GM18867 (cell line): ENCODE results near the gene SHCBP1L.
"Not testable (repeated sequence)": the region's sequence is repeated elsewhere in the genome, so short reads cannot be mapped to it uniquely, and the experiment has no call there.

Experiments
- ATAC-seq: cut with Tn5 transposase; IDR thresholded peaks from one replicate; pipeline ENCODE4 v1.9.1; 2021; ENCODE audit warnings: mild to moderate bottlenecking, moderate library complexity; ENCODE audit not compliant: unreplicated experiment

The SHCBP1L gene

DNA sequence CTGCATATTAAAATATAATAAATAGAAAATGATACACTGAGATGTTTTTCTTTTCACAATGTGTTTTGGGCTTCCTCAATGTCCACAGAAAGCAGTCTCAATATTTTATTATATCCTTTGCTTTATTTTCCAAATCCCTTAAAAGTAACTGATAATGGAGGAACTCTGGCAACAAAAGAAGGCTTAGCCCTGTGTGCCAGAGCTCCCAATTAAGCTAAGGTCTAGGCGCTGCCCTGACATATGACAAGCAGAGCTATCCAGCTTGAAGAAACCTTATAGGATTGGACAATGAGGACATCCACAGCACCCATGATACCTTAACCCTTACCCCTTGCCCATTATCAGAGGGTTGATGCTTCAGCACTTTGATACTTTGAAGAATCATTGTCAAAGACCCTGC is 12.9 kb upstream of the SHCBP1L start:
- no peak for ATAC-seq

DNA sequence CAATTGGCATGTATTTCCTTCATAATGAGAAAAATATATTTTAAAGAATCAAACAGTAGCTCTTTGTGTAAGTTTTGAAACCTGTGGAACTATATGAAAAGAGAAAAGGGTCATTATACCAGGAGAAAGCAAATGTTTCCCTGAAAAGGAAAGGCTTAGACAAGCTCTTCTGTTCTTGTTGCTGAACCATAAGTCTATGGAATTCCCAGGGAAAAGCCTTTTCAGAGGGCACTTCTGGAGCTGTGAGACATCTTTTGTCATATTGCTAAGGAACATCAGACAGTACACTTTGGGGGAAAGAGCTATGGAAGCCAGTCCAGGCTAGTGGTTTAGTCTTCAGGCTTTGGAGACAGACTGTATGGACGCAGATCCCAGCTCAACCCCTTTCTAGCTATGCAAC is 12.1 kb upstream of the SHCBP1L start:
- no peak for ATAC-seq

DNA sequence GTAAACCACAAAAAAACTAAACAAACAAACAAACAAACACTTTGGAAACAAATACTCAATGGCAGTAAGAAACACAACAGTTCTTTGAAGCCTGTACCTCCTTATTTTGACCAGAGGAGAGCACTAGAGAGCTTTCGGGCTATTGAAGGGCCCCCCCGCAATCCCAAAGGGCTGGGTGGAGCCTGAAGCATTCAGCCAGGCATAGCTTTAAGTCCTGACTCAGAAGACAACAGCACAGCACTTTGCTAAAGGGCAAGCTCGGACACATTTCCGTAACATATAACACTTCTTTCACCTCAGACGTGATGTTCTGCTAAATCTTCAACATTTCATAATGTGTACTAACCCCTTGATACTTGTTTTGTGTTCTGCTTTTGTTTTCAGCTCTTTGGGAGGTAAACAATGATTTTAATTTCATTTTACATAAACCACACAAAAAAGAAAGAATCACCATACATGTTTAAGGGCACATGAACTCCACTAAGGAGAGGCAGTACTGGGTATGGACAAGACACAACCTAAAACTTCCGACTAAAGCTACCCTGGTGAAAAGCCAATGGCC is 9.7 kb upstream of the SHCBP1L start:
- peak; percentile 93 for ATAC-seq

DNA sequence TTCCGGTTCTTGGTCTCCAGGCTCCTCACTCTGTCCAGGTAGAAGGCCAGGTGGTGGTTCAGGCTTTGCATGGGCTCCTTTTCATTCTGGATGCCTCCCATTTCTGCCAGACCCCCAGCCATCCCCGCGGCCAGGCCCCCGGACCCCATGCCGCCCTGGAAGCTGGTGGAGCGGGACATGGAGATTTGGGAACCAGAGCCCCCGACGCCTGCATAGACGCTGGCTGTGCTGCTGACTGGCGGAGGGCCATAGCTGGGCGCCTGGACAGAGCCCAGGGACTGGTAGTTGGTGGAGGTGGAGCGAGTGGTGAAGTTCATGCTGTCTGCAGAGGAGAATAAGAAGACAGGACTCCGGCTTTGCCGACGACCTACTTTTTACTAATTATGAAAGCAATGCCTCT is 7.1 kb upstream of the SHCBP1L start:
- ATAC-seq = no peak

DNA sequence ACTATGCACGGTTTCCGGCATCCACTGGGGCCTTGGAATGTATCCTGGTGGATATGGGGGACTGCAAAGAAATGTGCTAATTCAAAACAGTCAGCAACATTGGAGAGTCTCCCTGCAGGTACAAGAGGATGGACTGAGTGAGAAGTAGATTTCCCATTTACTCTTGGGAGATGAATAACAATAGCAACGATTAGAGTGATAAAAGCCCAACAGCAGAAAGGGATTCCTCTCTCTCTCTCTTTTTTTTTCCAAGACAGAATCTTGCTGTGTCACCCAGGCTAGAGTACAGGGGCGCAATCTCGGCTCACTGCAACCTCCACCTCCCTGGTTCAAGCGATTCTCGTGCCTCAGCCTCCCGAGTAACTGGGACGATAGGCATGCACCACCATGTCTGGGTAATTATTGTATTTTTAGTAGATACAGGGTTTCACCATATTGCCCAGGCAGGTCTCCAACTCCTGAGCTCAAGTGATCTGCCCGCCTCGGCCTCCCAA is 5.0 kb upstream of the SHCBP1L start:
- no peak for ATAC-seq

DNA sequence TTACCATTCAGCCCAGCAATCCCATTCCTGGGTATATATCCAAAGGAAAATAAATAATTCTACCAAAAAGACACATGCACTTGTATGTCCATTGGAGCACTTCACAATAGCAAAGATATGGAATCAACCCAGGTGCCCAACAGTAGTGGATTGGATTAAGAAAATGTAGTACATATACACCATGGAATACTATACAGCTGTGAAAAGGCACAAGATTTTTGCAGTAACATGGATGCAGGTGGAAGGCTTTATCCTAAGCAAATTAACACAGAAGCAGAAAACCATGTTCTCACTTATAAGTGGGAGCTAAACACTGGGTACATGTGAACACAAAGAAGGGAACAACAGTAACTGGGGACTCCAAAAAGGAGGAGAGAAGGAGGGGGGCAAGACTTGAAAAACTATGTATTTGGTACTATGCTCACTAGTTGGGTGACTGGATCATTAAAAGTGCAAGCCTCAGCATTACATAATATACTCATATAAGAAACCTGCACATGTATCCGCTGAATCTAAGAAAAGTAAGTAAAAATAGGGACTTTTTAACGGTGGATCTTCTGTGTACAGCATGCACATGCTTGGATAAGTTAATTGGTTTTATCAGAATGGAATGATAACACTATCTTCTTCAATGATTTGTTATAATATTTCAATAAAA is 3.9 kb upstream of the SHCBP1L start:
- no peak for ATAC-seq

DNA sequence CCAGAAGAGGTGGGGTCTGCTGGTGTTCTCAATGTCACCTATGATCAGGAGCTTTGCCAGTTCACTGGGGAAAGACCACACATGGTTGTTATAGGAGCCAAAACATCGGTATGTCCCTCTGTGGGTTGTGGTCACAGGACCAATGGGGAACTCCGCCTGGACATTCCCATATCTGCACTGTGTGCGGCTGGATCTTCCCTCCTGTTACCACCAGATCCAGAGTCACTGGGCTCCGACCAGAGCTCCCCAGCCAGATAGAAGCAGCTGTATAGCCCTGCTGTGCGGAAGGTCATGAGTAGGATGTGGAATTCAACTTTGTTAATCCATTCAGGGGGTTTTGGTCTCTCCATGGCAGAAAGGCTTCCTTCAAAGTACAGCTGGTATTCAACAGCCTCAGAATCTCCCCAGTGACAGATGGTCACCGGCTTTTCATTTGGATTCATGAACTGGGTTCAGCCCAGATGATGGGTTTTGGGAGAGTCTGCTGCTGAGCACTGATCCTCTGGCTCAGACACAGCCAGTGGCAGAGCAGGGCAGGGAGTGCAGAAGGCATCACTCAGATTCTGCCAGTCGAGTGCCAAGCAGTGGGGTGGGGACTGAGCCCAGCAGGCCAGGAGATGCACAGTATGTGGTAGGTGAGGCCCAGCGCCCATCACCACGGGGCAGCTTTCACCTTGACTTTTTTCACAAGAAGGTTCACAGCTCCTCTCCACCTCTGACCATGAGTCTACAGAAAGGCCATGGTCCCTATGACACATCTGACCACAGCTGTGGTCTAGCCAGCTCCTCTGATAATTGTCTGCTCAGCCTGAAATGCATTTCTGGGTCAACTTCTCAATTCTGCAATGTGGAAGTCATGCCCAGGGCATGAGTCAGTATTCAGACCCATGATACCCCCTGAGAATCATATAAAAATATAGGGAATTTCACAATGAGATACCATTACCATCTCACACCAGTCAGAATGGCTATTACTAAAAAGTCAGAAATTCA is 2.9 kb upstream of the SHCBP1L start:
- ATAC-seq = no peak

DNA sequence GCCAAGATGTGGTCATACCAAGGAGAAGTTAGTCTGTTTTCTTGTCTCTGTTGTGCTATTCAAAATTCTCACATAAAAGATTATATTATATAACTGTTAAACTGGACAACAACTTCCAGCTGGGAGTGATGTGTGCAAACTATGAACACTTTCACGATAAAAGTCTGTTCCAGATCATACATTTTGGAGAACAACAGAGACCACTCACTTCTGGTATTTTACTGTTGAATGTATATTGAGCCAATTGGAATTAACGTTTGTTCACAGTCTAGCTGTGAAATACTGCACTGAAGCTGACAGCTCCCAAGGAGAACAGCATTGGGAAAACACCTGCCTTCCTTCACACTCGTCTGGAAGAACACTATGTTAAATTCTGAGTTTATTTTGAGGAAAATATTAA is 860 bp upstream of the SHCBP1L start:
- ATAC-seq = no peak

DNA sequence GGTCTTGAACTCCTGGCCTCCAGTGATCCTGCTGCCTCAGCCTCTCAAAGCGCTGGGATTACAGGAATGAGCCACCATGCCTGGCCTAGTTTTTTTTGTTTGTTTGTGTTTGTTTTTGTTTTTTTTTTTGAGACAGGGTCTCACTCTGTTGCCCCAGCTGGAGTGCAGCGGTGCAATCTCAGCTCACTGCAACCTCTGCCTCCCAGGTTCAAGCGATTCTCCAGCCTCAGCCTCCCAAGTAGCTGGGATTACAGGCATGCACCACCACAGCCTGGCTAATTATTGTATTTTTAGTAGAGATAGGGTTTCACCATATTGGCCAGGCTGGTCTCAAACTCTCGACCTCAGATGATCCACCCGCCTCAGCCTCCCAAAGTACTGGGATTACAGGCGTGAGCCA is 9.6 kb downstream of the SHCBP1L start:
- not testable (repeated sequence) for ATAC-seq

DNA sequence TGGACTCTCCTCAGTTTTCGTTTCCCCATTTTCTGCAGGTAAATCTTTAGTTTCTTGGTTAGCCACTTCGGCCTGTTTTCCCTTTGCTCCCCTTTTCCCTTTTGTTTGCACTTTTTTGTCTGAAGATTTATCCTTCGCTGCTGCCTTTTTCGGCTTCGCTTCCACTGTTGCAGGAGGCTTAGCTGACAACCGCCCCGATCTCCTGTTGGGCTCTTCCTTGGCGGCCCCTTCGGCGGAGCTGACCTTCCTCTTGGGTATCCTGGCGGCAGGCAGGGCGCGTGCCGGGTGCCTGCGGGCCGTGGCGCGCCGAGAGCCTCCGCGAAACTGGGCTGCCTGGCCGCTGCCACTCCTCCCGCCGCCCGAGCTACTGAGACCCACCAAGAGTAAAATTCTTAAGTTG is 10.8 kb downstream of the SHCBP1L start:
- ATAC-seq = not testable (repeated sequence)

DNA sequence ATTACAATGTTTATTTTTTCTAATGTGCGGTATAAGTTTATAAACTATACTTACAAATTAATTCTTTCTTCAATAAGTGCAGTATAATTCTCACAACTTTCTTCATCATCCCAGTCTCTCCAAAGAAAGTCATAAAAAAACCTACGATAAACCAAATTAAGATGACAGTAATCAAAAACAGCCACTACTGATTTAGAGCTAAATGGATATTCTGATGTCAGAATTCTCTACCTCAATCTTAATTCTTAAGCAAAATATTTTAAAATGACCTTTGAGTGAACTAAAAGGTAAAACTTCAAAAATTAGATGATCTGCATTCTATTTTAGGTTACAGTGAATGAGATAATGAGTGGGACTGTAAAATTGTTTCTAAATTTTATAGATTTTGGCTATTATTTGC is 13.6 kb downstream of the SHCBP1L start:
- ATAC-seq = no peak

DNA sequence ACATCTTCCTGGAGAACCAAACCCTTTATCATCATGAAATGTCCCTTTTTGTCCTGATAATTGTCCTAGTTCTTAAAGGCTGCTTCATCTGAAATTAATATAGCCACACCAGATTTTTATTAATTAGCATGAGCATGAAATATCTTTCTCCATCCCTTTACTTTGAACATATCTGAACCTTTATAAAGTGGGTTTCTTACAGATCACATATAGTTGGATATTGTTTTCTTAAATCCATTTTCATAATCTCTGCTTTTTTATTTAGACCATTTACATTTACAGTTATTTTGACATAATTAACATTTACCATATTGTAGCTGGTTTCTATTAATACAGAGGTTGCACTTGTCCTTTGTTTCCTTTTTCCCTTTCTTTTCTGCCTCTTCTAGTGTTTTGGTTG is 17.2 kb downstream of the SHCBP1L start:
- no peak for ATAC-seq

DNA sequence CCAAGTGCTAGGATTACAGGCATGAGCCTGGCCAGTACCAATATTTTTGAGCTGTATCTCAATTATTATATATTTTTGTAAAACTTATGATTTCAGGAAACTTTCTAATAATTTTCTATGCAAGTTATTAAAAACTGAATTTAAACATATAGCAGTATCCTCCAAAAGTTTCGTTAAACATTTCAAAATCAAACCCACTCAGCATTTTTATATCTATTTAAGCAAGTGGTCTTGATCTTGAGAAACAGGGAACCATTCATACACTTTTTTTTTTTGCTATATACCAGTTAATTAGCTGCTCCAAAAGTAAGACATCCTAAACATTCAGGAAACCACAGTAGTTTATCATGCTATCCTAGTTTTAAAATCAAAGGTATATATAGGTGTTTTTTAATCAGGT is 22.0 kb downstream of the SHCBP1L start:
- no peak for ATAC-seq

DNA sequence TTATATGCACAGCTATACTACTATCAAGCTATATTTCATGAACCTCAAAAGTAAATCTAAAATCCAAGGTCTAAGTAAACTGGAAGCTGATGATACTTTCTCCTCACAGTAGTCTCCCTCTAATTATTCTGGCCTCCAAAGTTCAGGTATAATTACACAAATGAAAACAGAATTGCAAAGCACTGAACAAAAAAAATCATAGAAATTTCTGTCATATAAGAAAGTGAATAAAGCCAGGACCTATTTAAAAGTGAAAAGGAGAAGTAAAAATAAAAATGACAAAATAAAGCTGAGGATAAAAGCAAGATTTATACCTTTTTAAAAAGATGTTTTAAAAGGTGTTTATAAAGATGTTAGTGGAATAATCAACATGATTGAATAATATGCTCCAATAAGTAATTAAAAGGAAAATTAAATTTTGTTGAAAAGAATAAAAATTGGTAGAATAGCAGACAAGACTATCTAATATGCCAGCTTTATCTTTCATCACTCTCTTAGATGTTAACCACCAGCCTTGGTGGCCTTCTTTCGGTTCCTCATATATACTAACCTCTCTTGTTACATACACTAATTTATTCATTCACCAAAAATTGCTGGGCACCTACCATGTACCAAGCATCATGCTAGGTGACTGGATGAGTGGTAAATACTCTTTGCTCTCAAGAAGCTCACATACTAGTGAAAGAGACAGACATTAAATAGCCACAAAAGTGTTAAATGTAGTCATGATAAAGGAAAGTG is 25.1 kb downstream of the SHCBP1L start:
- ATAC-seq = peak; percentile 81

DNA sequence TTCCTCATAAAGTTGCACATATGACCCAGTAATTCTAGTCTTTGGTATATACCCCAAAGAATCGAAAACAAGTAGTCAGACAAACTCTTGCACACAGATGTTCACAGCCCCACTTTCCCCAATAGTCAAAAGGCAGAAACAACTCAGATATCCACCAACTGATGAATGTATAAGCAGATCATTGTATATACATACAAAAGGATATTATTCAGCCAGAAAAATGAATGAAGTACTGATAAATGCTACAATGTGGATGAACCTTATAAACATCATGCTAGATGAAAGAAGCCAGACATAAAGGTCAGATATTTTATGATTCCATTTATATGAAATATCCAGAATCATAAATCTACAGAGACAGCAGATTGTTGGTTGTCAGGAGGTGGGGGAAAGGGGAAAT is 27.3 kb downstream of the SHCBP1L start:
- no peak for ATAC-seq

DNA sequence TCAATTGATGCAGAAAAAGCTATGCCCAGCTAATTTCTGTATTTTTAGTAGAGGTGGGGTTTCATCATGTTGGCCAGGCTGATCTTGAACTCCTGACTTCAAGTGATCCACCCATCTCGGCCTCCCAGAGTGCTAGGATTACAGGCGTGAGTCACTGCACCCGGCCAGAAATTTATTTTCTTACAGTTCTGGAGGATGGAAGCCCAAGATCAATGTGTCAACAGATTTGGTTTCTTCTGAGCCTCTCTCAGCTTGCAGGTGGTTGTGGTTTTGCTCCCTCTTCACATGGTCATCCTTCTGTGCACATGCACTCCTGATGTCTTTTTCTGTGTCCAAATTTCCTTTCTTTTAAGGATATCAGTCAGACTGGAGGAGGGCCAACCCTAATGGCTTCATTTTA is 35.6 kb downstream of the SHCBP1L start:
- ATAC-seq = no peak

DNA sequence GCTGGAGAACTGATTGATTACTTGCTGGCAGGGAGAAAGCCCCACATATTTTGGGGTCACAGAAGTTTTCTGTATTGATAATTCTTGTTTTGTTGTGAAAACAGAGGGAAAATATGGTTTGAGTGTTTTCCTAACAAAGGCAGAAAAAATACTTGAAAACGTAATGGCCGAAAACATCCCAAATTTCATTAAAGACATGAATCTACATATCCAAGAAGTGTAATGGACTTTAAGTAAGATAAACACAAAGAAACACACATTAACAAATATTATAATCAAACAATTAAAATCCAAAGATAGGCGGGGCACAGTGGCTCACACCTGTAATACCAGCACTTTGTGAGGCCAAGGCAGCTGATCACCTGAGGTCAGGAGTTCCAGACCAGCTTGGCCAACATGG is 39.6 kb downstream of the SHCBP1L start:
- ATAC-seq = no peak

DNA sequence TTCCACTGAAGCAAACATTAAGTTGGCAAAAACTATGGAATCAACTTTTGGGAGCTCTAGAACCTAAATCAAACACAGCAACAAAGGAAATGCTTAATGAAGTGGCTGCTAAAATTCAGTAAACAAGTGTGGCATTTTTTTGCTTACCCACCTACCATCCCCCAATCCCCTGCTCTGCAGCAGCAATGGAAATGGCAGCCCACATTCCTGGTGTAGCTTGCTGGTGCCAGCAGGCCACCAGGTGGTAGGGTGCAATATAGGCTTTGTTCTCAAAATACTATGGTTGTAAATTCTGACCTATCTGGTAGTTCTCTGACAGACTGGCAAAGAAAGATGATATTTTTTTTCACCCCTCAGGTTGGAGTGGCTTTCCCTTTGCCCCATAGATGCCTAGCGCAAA is 42.8 kb downstream of the SHCBP1L start:
- no peak for ATAC-seq

DNA sequence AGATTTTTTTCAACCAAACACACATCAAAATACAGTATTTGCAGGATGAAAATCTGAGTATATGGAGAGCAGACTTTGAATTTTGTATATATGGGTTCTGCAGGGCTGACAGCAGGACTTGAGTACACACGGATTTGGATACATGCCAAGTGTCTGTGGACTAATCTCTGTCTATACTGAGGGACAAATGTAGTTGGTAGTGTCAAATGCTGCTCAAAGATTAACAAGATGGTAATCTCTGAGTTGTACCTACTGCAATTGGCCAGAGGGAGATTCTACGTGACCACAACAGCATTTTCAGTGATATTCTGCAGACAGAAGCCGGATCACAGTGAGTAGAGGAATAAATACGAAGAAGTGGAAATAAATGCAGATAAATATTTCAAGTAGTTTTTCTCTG is 43.4 kb downstream of the SHCBP1L start:
- ATAC-seq = no peak

DNA sequence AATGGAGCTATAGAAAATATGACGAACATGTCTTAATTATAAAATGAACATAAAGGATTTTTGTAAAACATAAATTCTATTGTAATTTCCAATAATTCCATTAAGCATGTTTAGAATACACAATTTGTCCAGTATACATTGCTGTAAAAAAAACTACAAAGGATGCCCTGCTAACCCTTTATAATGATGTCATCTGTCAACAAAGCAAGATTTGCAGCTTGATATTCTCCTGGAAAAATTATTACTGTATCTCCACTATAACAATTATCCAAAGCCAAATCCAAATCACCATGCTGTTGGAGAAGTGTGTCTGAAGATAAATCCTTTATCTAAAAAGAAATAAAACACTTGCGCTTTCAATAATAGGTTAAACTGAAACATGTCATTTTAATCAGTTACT is 47.6 kb downstream of the SHCBP1L start:
- ATAC-seq = no peak

DNA sequence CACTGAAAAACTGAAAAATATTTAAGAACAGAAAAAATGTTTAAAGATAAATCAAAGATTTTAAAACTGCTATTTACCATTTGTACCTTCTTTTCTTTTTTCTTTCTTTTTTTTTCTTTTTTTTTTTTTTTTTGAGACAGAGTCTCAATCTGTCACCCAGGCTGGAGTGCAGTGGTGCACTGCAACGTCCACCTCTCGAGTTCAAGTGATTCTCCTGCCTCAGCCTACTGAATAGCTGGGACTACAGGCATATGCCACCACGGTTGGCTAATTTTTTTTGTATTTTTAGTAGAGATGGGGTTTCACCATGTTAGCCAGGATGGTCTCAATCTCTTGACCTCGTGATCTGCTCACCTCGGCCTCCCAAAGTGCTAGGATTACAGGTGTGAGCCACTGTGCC is 51.0 kb downstream of the SHCBP1L start:
- ATAC-seq = not testable (repeated sequence)
